Measurements from ENCODE around the gene PPP1R14C. TPM values are rescaled to one million over a fixed set of nuclear protein-coding genes. Genes with fewer than 3 reads are reported as not detected.

The PPP1R14C gene
- total and polyA plus RNA-seq, 10 of the 15 experiments (the other 5 are each of a cell fraction or from before 2014, with no cell fraction given), result 0.07 to 1.6 (median 0.13) TPM; not detected in 4

DNA sequence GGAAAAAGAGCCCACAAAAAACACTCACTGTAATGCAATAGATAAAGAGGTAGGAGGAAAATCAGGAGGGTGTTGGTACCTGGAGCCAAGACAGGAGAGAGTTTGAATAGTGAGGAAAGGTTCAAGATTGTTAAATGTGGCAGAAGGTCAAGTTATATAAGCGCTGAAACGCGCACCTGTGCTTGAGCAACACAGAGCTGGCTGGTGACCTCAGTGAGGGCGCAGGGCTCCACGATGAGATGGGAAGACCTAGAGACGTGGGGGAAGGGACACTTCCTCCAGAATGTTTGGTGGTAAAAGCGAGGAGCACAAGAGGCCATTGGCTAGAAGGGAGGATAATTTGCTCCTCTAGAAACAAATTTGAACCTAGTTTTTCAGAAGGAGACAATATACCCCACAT is 4.2 kb upstream of the PPP1R14C start:
- in situ Hi-C loops (cut with MboI) (no loop called here), intact Hi-C loops (cut with micrococcal nuclease; ENCODE audit: unreplicated experiment) (no loop called here)
- no peak overlapping the region for H3K4me3 ChIP-seq
- ChIA-PET SMC1A (ENCODE audit: uncharacterized antibody, unreplicated experiment) (no interaction called here), POLR2A (no interaction called here), RAD21 (ENCODE audit: unreplicated experiment) (no interaction called here), CTCF (no interaction called here)
- no peak for FAIRE-seq
- no peaks in the 10 kb centered on the region for H3K4me1 ChIP-seq (ENCODE audit: control insufficient read depth, insufficient read depth, low read length)
- H3K27me3 ChIP-seq (replicated peaks in 1 of 2; ENCODE audit: control insufficient read depth in 2 of 2, insufficient read depth in 2 of 2, low read length in 1 of 2), result peaks cover 2 to 4% of the 10 kb centered on the region in 2 experiments; a peak in 2 of 4 replicates
- H3K9ac ChIP-seq (ENCODE audit: control insufficient read depth, insufficient read depth, low read length), result no peak overlapping the region
- no peak overlapping the region for H3K4me2 ChIP-seq (ENCODE audit: control insufficient read depth, insufficient read depth)
- H3K9me3 ChIP-seq (replicated peaks; ENCODE audit: control insufficient read depth, insufficient read depth, low read length), result no peaks in the 10 kb centered on the region; the same call in 2 of the 3 replicates
- no peaks in the 10 kb centered on the region for H3K79me2 ChIP-seq (ENCODE audit: control insufficient read depth, insufficient read depth, low read length)
- H2AFZ ChIP-seq (ENCODE audit: control insufficient read depth, low read depth, low read length), result no peak overlapping the region
- no peak for ATAC-seq
- DNase-seq (ENCODE audit: low read depth, low spot score), result no peak
- no TSS peak for BruUV-seq (replicated peaks)
- H3K27ac ChIP-seq (ENCODE audit: control insufficient read depth, insufficient read depth), result no peak overlapping the region
- no peaks in the 10 kb centered on the region for H4K20me1 ChIP-seq (ENCODE audit: control insufficient read depth, insufficient read depth)
- H3K36me3 ChIP-seq (ENCODE audit: control insufficient read depth in 2 of 2, insufficient read depth in 2 of 2, low read length in 1 of 2), result no peaks in the 10 kb centered on the region
- WGBS (ENCODE audit: insufficient coverage, insufficient replicate concordance, low lambda C conversion rate, missing lambda C conversion rate), result 62% methylated on average over 7 of the region's 7 CpGs
- TF ChIP-seq HCFC1 (IDR thresholded peaks at IDR 0.05; ENCODE audit: low read length) (no peak), HDAC6 (IDR thresholded peaks at IDR 0.05; ENCODE audit: unreplicated experiment) (no peak), KDM1A (IDR thresholded peaks at IDR 0.05; ENCODE audit: borderline replicate concordance) (no peak), SMAD1 (IDR thresholded peaks at IDR 0.05; ENCODE audit: low read depth, partially characterized antibody) (no peak), ZBTB40 (IDR thresholded peaks at IDR 0.05; ENCODE audit: borderline replicate concordance) (no peak), SMC3 (IDR thresholded peaks at IDR 0.05; ENCODE audit: borderline replicate concordance, low read length) (no peak), NFYB (IDR thresholded peaks at IDR 0.05; ENCODE audit: insufficient read depth, low read depth, low read length) (no peak), ZNF217 (IDR thresholded peaks at IDR 0.05) (no peak), MTA2 (IDR thresholded peaks at IDR 0.05; ENCODE audit: low read depth) (no peak), CHD4 (IDR thresholded peaks at IDR 0.05) (no peak), CEBPZ (IDR thresholded peaks at IDR 0.05; ENCODE audit: low read depth, low read length) (no peak), RAD21 (IDR thresholded peaks at IDR 0.05; ENCODE audit: insufficient read depth, low read depth, low read length) (no peak), CREB1 (IDR thresholded peaks at IDR 0.05; ENCODE audit: low read depth) (no peak), MEF2B (IDR thresholded peaks at IDR 0.05; ENCODE audit: partially characterized antibody, poor library complexity, severe bottlenecking) (no peak)
- TF ChIP-seq, protein P1, sequence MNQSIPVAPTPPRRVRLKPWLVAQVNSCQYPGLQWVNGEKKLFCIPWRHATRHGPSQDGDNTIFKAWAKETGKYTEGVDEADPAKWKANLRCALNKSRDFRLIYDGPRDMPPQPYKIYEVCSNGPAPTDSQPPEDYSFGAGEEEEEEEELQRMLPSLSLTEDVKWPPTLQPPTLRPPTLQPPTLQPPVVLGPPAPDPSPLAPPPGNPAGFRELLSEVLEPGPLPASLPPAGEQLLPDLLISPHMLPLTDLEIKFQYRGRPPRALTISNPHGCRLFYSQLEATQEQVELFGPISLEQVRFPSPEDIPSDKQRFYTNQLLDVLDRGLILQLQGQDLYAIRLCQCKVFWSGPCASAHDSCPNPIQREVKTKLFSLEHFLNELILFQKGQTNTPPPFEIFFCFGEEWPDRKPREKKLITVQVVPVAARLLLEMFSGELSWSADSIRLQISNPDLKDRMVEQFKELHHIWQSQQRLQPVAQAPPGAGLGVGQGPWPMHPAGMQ (IDR thresholded peaks at IDR 0.05; ENCODE audit: borderline replicate concordance), result no peak
- TF ChIP-seq, protein P2, sequence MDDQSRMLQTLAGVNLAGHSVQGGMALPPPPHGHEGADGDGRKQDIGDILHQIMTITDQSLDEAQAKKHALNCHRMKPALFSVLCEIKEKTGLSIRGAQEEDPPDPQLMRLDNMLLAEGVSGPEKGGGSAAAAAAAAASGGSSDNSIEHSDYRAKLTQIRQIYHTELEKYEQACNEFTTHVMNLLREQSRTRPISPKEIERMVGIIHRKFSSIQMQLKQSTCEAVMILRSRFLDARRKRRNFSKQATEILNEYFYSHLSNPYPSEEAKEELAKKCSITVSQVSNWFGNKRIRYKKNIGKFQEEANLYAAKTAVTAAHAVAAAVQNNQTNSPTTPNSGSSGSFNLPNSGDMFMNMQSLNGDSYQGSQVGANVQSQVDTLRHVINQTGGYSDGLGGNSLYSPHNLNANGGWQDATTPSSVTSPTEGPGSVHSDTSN (IDR thresholded peaks at IDR 0.05; ENCODE audit: insufficient replicate concordance, low read depth, low read length), result no peak

Data from GM12878 (cell line).